Renal cortex interstitium (tissue), 15 donors: ENCODE data around the gene BICD1. TPM values are rescaled to one million over a fixed set of nuclear protein-coding genes. Genes with fewer than 3 reads are reported as not detected.

Experiments
- DNase-seq, 11 donors: peaks; one replicate each; pipeline ENCODE4 v3.0.0-alpha.2; 2013; ENCODE audit warnings: low read depth in 9 of 11, low spot score in 4 of 11; ENCODE audit errors: extremely low read depth in 1 of 11
- long read RNA-seq, 16 experiments: transcript quantifications; one replicate each; lab custom pipeline, GENCODE V29; 2026
- polyA plus RNA-seq, 3 donors: library from polyadenylated mRNA; unstranded; fragments of 120-200 nt; gene quantifications; one replicate each; pipeline ENCODE4 v1.2.1, GENCODE V29; 2013; ENCODE audit not compliant: insufficient read length in 3 of 3

The BICD1 gene
- 10 to 100 TPM; 21.1 to 26.9 (median 23.3) TPM for polyA plus RNA-seq
- long read RNA-seq, donor 1, partial matches to known transcripts: 0 of 1 reads
- long read RNA-seq, donor 1, other reads (novel, unspliced or antisense): 0 of 1 reads
- long read RNA-seq, donor 2, partial matches to known transcripts: 0 of 1 reads
- long read RNA-seq, donor 2, other reads (novel, unspliced or antisense): 0 of 1 reads
- long read RNA-seq, donor 3, full-length matches to known transcripts: 6 of 6 reads
- long read RNA-seq, donor 3, partial matches to known transcripts: 0 of 6 reads
- long read RNA-seq, donor 3, other reads (novel, unspliced or antisense): 0 of 6 reads
- long read RNA-seq, donor 4, partial matches to known transcripts: 0 of 2 reads
- long read RNA-seq, donor 4, other reads (novel, unspliced or antisense): 0 of 2 reads
- long read RNA-seq, donor 5: 0 reads
- long read RNA-seq, donor 6, partial matches to known transcripts: 0 of 5 reads
- long read RNA-seq, donor 6, other reads (novel, unspliced or antisense): 0 of 5 reads
- long read RNA-seq, donor 7, partial matches to known transcripts: 0 of 3 reads
- long read RNA-seq, donor 7, other reads (novel, unspliced or antisense): 0 of 3 reads
- long read RNA-seq, donor 8, partial matches to known transcripts: 0 of 5 reads
- long read RNA-seq, donor 8, other reads (novel, unspliced or antisense): 0 of 5 reads
- long read RNA-seq, donor 9, partial matches to known transcripts: 0 of 1 reads
- long read RNA-seq, donor 9, other reads (novel, unspliced or antisense): 0 of 1 reads
- long read RNA-seq, donor 10, partial matches to known transcripts: 0 of 5 reads
- long read RNA-seq, donor 10, other reads (novel, unspliced or antisense): 0 of 5 reads
- long read RNA-seq, donor 11, full-length matches to known transcripts: 2 of 2 reads
- long read RNA-seq, donor 11, partial matches to known transcripts: 0 of 2 reads
- long read RNA-seq, donor 11, other reads (novel, unspliced or antisense): 0 of 2 reads
- long read RNA-seq, donor 12, transcript BICD1-207 (1 exons, 1,962 nt): major isoform, 5 of 7 reads
- long read RNA-seq, donor 12, partial matches to known transcripts: 0 of 7 reads
- long read RNA-seq, donor 12, other reads (novel, unspliced or antisense): 0 of 7 reads
- long read RNA-seq, donor 13: 0 reads
- long read RNA-seq, donor 14, partial matches to known transcripts: 0 of 2 reads
- long read RNA-seq, donor 14, other reads (novel, unspliced or antisense): 0 of 2 reads
- long read RNA-seq, donor 15, partial matches to known transcripts: 0 of 1 reads
- long read RNA-seq, donor 15, other reads (novel, unspliced or antisense): 0 of 1 reads
- long read RNA-seq, donor 16, transcript BICD1-207 (1 exons, 1,962 nt): major isoform, 6 of 8 reads
- long read RNA-seq, donor 16, partial matches to known transcripts: 0 of 8 reads
- long read RNA-seq, donor 16, other reads (novel, unspliced or antisense): 0 of 8 reads

GRCh38 chr12:32106517-32107358, at the start of gene BICD1:
TSS of gene BICD1 (plus strand) at chr12:32106847. CDS start at chr12:32107332, 485 bp downstream.
- DNase-seq: peak; percentile 51 to 85 (median 79)

DNA sequence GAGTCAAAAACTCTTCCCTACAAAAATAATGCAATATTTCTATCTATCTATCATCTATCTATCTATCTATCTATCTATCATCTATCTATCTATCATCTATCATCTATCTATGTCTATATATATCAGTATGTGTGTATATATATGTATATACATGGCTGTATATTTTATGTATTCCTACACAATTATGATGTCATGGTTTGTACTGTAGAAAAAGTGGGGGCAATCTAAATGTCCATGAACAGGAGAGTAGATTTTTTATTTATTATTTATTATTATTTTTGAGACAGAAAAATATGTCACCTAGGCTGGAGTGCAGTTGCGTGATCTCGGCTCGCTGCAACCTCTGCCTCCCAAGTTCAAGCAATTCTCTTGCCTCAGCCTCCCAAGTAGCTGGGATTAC, 45.6 kb upstream of the BICD1 start:
- no peak for DNase-seq

DNA sequence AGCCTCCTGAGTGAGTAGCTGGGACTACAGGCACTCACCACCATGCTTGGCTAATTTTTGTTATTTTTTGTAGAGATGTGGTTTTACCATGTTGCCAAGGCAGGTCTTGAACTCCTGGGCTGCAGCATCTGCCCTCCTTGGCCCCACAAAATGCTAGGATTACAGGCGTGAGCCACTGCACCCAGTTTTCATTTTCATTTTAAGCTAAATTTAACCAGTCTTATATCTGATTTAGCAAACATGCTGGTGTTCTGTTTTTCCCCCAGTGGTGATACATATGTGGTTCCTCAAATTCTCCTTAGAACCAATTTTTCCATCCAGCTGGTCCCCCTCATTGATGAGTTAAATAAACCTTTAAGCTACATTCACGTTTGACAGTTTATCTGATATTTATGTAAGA, 43.8 kb upstream of the BICD1 start:
- DNase-seq: no peak

DNA sequence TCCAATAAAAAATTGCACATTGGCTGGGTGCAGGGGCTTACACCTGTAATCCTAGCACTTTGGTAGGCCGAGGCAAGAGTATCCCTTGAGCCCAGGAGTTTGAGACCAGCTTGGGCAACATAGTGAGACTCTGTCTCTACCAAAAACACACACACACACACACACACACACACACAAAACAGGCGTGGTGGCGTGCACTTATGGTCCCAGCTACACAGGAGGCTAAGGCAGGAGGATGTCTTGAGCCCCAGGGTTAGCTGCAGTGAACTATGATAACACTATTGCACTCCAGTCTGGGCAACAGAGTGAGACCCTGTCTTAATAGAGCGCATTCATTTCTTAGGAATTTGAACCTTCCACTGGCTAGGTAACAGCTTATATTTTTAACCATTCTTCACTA, 42.9 kb upstream of the BICD1 start:
- DNase-seq: no peak

- DNase-seq: no peak
Measured at GRCh38 chr12:32066206-32066605, 40.4 kb upstream of the BICD1 start.

DNA sequence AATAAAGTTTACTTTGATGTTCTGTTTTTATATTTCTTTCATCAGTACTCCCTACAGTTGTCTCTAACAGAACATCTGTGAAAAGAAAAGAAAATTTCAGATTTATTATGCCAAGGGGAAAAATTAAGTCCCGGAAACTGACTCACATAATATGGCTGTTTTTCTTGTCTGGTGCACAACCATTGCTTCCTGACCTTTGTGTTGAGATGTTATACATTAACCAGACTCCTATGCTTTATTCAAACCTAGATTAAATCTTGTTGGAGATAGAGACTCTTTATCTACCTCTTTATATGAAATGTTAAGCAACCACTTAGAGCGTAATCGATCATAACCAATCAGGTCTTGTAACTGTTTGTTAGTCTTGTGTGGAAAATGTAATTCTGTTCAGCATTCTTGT, 37.6 kb upstream of the BICD1 start:
- DNase-seq: peak in 1 of 11 donors; percentile 14

- DNase-seq: no peak
Measured at GRCh38 chr12:32069731-32070130, 36.9 kb upstream of the BICD1 start.

- DNase-seq: no peak
Measured at GRCh38 chr12:32070370-32070769, 36.3 kb upstream of the BICD1 start.

DNA sequence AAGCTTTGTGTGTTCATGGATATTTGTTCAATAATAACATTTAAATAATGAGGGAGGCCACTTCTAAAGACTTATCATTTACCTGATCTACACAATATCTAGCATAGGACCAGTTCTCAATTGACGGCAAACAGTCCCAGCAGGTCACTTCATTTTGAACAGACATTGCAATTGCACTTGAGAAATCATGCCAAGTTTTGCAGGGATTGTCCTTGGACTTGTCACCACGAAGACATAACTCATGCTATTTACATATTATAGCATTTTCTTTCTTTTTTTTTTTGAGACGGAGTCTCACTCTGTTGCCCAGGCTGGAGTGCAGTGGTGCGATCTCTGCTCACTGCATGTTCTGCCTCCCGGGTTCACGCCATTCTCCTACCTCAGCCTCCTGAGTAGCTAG, 34.5 kb upstream of the BICD1 start:
- no peak for DNase-seq

- DNase-seq: no peak
Measured at GRCh38 chr12:32074432-32074831, 32.2 kb upstream of the BICD1 start.

- peak in 1 of 11 donors; percentile 26 for DNase-seq
Measured at GRCh38 chr12:32076941-32077340, 29.7 kb upstream of the BICD1 start.

GRCh38 chr12:32080435-32080834, 26.2 kb upstream of the BICD1 start:
- DNase-seq: no peak

GRCh38 chr12:32083489-32083888, 23.2 kb upstream of the BICD1 start:
- DNase-seq: no peak

DNA sequence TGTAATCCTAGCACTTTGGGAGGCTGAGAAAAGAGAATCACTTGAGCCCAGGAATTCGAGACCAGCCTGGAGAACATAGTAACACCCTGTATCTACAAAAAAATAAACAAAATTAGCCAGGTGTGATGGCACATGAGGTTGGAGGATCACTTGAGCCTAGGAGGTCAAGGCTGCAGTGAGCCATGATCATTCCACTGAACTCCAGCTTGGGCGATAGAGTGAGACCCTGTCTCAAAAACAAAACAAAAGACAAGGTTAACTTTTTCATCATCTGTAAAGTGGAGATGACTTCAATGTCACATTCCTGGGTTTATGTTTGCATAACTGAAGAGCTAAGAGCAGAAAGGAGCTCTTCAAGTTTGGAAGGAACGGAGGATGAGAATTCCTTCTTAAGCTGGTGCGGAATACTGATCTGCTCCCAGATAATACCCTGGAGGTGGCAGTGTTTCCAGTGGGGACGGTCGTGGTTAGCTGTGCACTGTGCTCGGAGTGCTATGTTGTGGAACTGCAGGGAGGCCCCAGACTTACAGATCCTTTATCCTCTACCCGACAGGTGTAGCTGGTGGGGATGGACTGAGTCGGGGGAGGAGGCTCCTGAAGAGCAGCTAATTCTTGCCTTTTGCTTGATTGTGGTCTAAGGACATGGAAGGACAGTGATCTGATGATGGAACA, 22.5 kb upstream of the BICD1 start:
- DNase-seq: no peak

GRCh38 chr12:32084753-32085152, 21.9 kb upstream of the BICD1 start:
- DNase-seq: no peak

DNA sequence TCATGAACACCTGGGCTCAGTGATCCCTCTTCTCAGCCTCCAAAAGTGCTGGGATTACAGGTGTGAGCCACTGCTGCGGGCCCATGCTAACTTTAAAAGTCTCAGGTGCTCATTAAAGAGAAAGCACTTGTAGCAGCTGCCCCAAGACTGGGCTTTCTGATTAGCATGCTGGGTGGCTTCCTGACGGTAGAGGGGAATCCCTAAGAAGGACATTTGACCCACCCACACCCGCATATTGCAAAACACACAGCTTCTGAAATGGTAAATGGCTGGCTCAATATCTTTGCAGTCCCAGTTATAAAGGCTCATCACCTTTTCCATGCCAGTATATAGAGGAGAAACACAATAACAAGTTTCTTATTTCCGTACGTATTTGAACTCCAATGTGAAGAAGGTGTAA, 19.3 kb upstream of the BICD1 start:
- DNase-seq: no peak

DNA sequence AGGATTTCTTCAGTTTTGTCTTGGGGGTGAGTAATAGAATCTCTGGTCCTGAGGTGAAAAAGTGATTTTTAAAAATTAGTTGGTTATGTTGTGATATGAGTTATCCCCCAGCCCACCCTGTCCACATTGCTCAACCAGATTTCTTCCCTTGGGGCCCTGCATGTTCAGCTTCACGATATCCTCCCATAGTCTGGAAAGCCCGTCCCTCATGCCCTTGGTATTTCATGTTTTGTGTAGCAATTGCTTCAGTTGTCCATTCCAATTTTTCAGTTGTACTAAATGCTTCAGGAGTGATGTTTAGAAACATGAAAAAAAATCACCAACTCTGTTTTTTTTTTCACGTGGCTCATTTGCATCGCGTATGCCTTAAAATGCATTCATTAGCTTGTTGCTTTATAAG, 17.5 kb upstream of the BICD1 start:
- DNase-seq: no peak

- no peak for DNase-seq
Measured at GRCh38 chr12:32089586-32089985, 17.1 kb upstream of the BICD1 start.
